8988T (cell line): ENCODE measurements around the gene IL1RAPL1.

Experiments
- DNase-seq: peaks from one replicate; pipeline ENCODE4 v3.0.0; 2011

Gene IL1RAPL1

GRCh38 chrX:29665532-29665931, 1078.3 kb downstream of the IL1RAPL1 start:
- DNase-seq, result no peak

GRCh38 chrX:29666366-29666765, 1079.1 kb downstream of the IL1RAPL1 start:
- no peak for DNase-seq

- DNase-seq, result no peak
Observed at GRCh38 chrX:29671421-29671820, 1084.2 kb downstream of the IL1RAPL1 start.

GRCh38 chrX:29687687-29688086, 1100.4 kb downstream of the IL1RAPL1 start:
- no peak for DNase-seq

- no peak for DNase-seq
Observed at GRCh38 chrX:29690061-29690460, 1102.8 kb downstream of the IL1RAPL1 start.

- DNase-seq, result no peak
Observed at GRCh38 chrX:29691044-29691443, 1103.8 kb downstream of the IL1RAPL1 start.

- no peak for DNase-seq
Observed at GRCh38 chrX:29693912-29694311, 1106.7 kb downstream of the IL1RAPL1 start.

GRCh38 chrX:29699239-29699638, 1112.0 kb downstream of the IL1RAPL1 start:
- DNase-seq, result no peak

- DNase-seq, result no peak
Observed at GRCh38 chrX:29707088-29707487, 1119.8 kb downstream of the IL1RAPL1 start.

GRCh38 chrX:29721152-29721551, 1133.9 kb downstream of the IL1RAPL1 start:
- DNase-seq, result no peak

GRCh38 chrX:29724316-29724715, 1137.1 kb downstream of the IL1RAPL1 start:
- no peak for DNase-seq

- no peak for DNase-seq
Observed at GRCh38 chrX:29726811-29727210, 1139.6 kb downstream of the IL1RAPL1 start.

- DNase-seq, result no peak
Observed at GRCh38 chrX:29728639-29729038, 1141.4 kb downstream of the IL1RAPL1 start.

- DNase-seq, result no peak
Observed at GRCh38 chrX:29744966-29745365, 1157.7 kb downstream of the IL1RAPL1 start.

- no peak for DNase-seq
Observed at GRCh38 chrX:29746326-29746725, 1159.1 kb downstream of the IL1RAPL1 start.

GRCh38 chrX:29762006-29762405, 1174.8 kb downstream of the IL1RAPL1 start:
- DNase-seq, result no peak

- no peak for DNase-seq
Observed at GRCh38 chrX:29775890-29776289, 1188.6 kb downstream of the IL1RAPL1 start.

GRCh38 chrX:29787656-29788055, 1200.4 kb downstream of the IL1RAPL1 start:
- DNase-seq, result no peak

- DNase-seq, result no peak
Observed at GRCh38 chrX:29788991-29789699, 1201.9 kb downstream of the IL1RAPL1 start.

GRCh38 chrX:29792335-29792734, 1205.1 kb downstream of the IL1RAPL1 start:
- no peak for DNase-seq

- DNase-seq, result no peak
Observed at GRCh38 chrX:29797156-29797555, 1209.9 kb downstream of the IL1RAPL1 start.

GRCh38 chrX:29798469-29798868, 1211.2 kb downstream of the IL1RAPL1 start:
- no peak for DNase-seq

- DNase-seq, result no peak
Observed at GRCh38 chrX:29813174-29813573, 1225.9 kb downstream of the IL1RAPL1 start.

- DNase-seq, result no peak
Observed at GRCh38 chrX:29824176-29824906, 1237.1 kb downstream of the IL1RAPL1 start.

- DNase-seq, result no peak
Observed at GRCh38 chrX:29826742-29827141, 1239.5 kb downstream of the IL1RAPL1 start.
